GM13976 (cell line): ENCODE measurements around the gene NME7.

ENCODE experiments used
- DNase-seq: peaks from one replicate; pipeline ENCODE4 v3.0.0; 2012; ENCODE audit warnings: low spot score
- CTCF ChIP-seq: IDR thresholded peaks from 2 replicates; pipeline ENCODE4 v1.5.1; 2012; ENCODE audit warnings: borderline replicate concordance, mild to moderate bottlenecking; ENCODE audit not compliant: insufficient read depth; ENCODE audit errors: extremely low read depth, missing control alignments, control extremely low read depth
- in situ Hi-C: fragments of 300-500 bp; cut with MboI; formaldehyde crosslinking; loops from one replicate; pipeline ENCODE4 v1.12.0; 2022; ENCODE audit warnings: low sequenced_read_pairs, mixed read lengths, inconsistent platforms; ENCODE audit not compliant: unreplicated experiment

NME7 gene

GRCh38 chr1:169122976-169123375, 244.6 kb downstream of the NME7 start:
- peak; percentile 49 for DNase-seq
- no peak for TF ChIP-seq CTCF
- in situ Hi-C loops = loop anchor here (25.0 kb wide), 1 partner anchor 511 kb away; no protein-coding TSS in a partner anchor

GRCh38 chr1:169121146-169121923, 246.3 kb downstream of the NME7 start:
- TF ChIP-seq CTCF = no peak
- in situ Hi-C loops = loop anchor here (25.0 kb wide), 1 partner anchor 509 kb away; no protein-coding TSS in a partner anchor
- DNase-seq = no peak

GRCh38 chr1:169120066-169120465, 247.5 kb downstream of the NME7 start:
- no peak for TF ChIP-seq CTCF
- in situ Hi-C loops = loop anchor here (25.0 kb wide), 1 partner anchor 508 kb away; no protein-coding TSS in a partner anchor
- DNase-seq = no peak

GRCh38 chr1:169119405-169119804, 248.2 kb downstream of the NME7 start:
- in situ Hi-C loops = loop anchor here (10.0 to 25.0 kb wide), 2 partner anchors 225 to 507 kb away; no protein-coding TSS in a partner anchor
- no peak for DNase-seq
- TF ChIP-seq CTCF = no peak

- in situ Hi-C loops = loop anchor here (10.0 to 25.0 kb wide), 2 partner anchors 227 to 506 kb away; no protein-coding TSS in a partner anchor
- TF ChIP-seq CTCF = no peak
- no peak for DNase-seq
These were observed 249.4 kb downstream of the NME7 start for GRCh38 chr1:169118227-169118626.

- no peak for TF ChIP-seq CTCF
- DNase-seq = no peak
- in situ Hi-C loops = loop anchor here (10.0 to 25.0 kb wide), 2 partner anchors 227 to 505 kb away; no protein-coding TSS in a partner anchor
These were observed 250.0 kb downstream of the NME7 start for GRCh38 chr1:169117599-169117998.
